Esophagus (tissue), 2 donors: ENCODE results near the gene SYNE1. TPM values are rescaled to one million over a fixed set of nuclear protein-coding genes. Genes with fewer than 3 reads are reported as not detected.
"Not testable (repeated sequence)": the region's sequence is repeated elsewhere in the genome, so short reads cannot be mapped to it uniquely, and the experiment has no call there.

Experiments used
- H3K27ac ChIP-seq, 2 donors: one replicate each; pipeline ENCODE4 v1.5.1; 2013; ENCODE audit warnings: low read depth in 2 of 2, mild to moderate bottlenecking in 2 of 2, inconsistent platforms in 1 of 2, low read length in 1 of 2, moderate library complexity in 1 of 2
- H3K27me3 ChIP-seq, 2 donors: one replicate each; pipeline ENCODE4 v1.6.1; 2013; ENCODE audit warnings: low read length in 2 of 2, control low read depth in 1 of 2, mild to moderate bottlenecking in 1 of 2; ENCODE audit not compliant: insufficient read depth in 2 of 2, control insufficient read depth in 1 of 2
- H3K36me3 ChIP-seq, 2 donors: one replicate each; pipeline ENCODE4 v1.6.1; 2013; ENCODE audit warnings: low read length in 1 of 2; ENCODE audit not compliant: control insufficient read depth in 2 of 2, insufficient read depth in 2 of 2
- H3K4me1 ChIP-seq, 2 donors: one replicate each; pipeline ENCODE4 v1.6.1; 2013; ENCODE audit warnings: low read length in 1 of 2; ENCODE audit not compliant: control insufficient read depth in 2 of 2, insufficient read depth in 2 of 2
- H3K4me3 ChIP-seq, 2 donors: one replicate each; pipeline ENCODE4 v1.5.1; 2013; ENCODE audit warnings: low read length in 2 of 2, mild to moderate bottlenecking in 2 of 2, low read depth in 1 of 2, moderate library complexity in 1 of 2
- H3K9me3 ChIP-seq, 2 donors: one replicate each; pipeline ENCODE4 v1.6.1; 2013; ENCODE audit warnings: mild to moderate bottlenecking in 2 of 2, low read depth in 1 of 2, low read length in 1 of 2, moderate library complexity in 1 of 2; ENCODE audit not compliant: control insufficient read depth in 2 of 2, insufficient read depth in 1 of 2
- WGBS, 2 donors: extraction: QIAGEN DNeasy Blood & Tissue Kit; methylation state at CpG; one replicate each; pipeline ENCODE4 v1.1.7; 2013; 5-methylcytosine and 5-hydroxymethylcytosine counted together
- polyA plus RNA-seq, 2 donors: library from polyadenylated mRNA; stranded (reverse); fragments of 200-250 nt; gene quantifications; one replicate each; pipeline ENCODE4 v1.2.3, GENCODE V29; 2013
- donor health status: healthy with polysubstance abuse.
- donor health status: Bipolar disorder and iron deficiency.

SYNE1 gene
- polyA plus RNA-seq, 2 donors, result 5.4 to 7.1 TPM

DNA sequence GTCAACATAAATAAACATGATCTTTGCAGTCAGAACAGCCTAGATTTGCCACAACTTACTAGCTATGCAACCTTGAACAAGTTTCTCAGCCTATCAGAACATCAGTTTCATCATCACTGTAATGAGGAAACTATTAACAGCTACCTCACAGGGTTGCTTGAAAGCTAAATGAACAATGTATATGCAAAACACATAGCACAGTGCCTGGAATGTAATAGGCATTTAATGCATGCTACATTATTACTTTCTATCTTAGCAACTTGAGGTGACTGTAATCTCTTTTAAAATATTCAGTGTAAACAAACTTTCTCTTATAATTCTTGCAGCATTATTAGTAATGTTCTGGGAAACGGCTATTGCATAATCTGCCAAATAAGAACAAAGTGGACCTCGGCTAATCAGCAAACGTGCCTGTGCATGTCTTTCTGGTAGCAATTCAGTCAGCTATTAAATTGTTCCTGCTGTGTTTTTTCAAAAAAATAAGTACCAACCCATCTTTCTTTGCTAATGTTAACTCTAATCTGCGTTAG lies 61.5 kb downstream of the SYNE1 start:
- H3K4me3 ChIP-seq, result no peak overlapping the region

GRCh38 chr6:152575161-152575560 lies 62.0 kb downstream of the SYNE1 start:
- WGBS, 2 donors, result 38 to 49% methylated on average over 2 of the region's 2 CpGs
- H3K36me3 ChIP-seq, result no peaks in the 10 kb centered on the region
- H3K27ac ChIP-seq, result peak overlapping the region in 1 of 2 donors; percentile 41
- no peaks in the 10 kb centered on the region for H3K27me3 ChIP-seq
- no peaks in the 10 kb centered on the region for H3K4me1 ChIP-seq
- no peaks in the 10 kb centered on the region for H3K9me3 ChIP-seq
- H3K4me3 ChIP-seq, result no peak overlapping the region

More for the DNA sequence above, 61.5 kb downstream of the SYNE1 start:
- no peak overlapping the region for H3K27ac ChIP-seq
- WGBS, 2 donors, result 25 to 27% methylated on average over 4 of the region's 4 CpGs
- no peaks in the 10 kb centered on the region for H3K4me1 ChIP-seq
- no peaks in the 10 kb centered on the region for H3K9me3 ChIP-seq
- H3K36me3 ChIP-seq, result no peaks in the 10 kb centered on the region
- H3K27me3 ChIP-seq, result no peaks in the 10 kb centered on the region

DNA sequence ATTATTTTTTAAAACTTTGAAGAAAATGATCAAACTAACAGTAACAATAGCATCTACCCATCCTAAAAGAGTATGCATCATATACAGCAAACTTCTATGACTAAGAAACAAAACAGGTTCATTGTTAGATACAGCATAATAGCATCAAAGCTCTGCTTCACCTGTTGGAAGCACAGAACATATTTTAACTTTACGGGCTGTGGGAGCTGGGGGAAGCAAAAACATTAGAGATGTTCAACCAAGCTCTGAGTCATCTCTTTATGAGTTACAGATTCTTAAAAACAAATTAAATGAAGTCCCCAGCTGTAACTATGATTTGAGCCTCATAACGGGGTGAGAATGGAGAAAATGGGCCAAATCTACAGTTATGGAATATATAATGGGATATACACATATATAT lies 63.4 kb downstream of the SYNE1 start:
- no peaks in the 10 kb centered on the region for H3K27me3 ChIP-seq

DNA sequence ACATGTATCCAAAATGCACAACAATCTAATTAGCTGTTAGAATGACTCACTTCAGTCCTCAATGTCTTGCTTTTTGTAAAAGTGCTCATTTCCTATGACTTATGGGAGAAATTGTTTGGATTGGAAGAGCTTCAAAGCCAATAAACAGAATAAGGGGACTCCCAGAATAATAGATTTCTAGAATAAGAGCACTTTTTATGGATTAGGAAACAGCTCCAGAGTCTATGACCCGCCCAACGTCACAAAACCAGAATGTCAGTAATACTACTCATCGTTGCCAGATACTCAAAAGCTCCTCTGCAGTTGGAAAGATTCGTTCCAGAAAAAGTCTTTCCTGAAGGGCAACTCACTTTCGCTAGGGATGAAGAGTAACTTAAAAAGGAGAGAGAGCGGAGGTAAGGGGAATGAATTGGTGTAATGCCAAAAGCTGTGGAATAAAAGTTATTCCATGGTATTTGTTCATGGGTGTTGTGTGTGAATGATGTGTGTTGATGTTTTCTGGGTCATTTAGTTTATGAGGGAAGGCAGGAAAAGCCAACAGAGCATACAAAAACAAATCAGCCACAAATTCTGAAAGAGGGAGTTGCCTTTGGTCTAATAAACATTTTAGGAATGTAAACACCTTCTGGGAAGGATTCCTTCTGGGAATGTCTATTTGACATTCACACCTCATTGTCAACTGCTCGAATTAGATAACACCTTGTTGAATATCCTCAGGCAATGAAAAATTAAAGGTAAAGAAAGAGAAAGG lies 64.6 kb downstream of the SYNE1 start:
- Histone ChIP-seq H3K36me3 (no peaks in the 10 kb centered on the region), H3K4me3 (no peak overlapping the region), H3K4me1 (no peaks in the 10 kb centered on the region), H3K27ac (no peak overlapping the region), H3K9me3 (no peaks in the 10 kb centered on the region), H3K27me3 (no peaks in the 10 kb centered on the region)
- 40 to 47% methylated on average over 7 of the region's 7 CpGs for WGBS, 2 donors

More for the DNA sequence above, 63.4 kb downstream of the SYNE1 start:
- H3K4me1 ChIP-seq, result no peaks in the 10 kb centered on the region
- H3K4me3 ChIP-seq, result no peak overlapping the region
- no peaks in the 10 kb centered on the region for H3K36me3 ChIP-seq
- H3K9me3 ChIP-seq, result no peaks in the 10 kb centered on the region
- H3K27ac ChIP-seq, result no peak overlapping the region
- WGBS, 2 donors, result 74 to 86% methylated on average over 2 of the region's 2 CpGs

DNA sequence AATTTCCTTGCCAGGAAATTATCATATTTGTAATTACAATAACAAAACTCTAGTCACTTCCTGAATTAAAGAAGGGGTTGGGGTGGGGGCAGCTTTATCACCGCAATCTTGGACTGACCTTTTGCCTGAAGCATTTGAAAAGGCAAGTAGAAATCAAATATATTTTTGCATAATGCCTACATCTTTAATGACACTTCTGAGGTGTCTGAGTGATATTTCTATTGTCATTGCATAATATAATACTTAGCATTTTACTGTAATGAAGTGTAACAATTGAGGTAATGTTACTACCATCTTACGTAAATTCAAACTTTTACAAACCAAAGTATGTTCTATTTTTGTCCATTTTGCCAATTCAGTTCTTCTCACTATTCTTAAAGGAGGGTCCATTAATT lies 65.2 kb downstream of the SYNE1 start:
- Histone ChIP-seq H3K9me3 (no peaks in the 10 kb centered on the region), H3K36me3 (no peaks in the 10 kb centered on the region), H3K27me3 (no peaks in the 10 kb centered on the region), H3K4me3 (no peak overlapping the region), H3K27ac (no peak overlapping the region), H3K4me1 (no peaks in the 10 kb centered on the region)
- 76 to 79% methylated on average over 2 of the region's 2 CpGs for WGBS, 2 donors

DNA sequence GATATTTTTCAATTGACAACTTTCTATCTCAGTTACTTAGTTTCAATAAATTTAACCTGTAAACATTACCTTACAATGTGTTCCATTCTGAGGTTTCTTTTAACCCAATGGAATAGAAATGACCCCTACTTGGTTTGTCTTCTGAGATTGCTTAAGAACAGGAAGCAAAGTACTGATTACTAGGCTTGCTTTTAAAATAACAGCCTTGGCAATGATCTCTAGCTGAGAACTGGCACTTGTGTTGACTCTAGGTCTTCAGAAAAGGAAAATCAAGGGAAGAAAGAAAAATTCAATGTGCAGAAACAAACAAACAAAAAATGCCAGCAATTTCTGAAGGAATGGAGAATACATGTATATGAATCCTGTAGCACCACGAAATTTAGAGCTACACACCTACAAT lies 66.1 kb downstream of the SYNE1 start:
- Histone ChIP-seq H3K4me1 (no peaks in the 10 kb centered on the region), H3K9me3 (no peaks in the 10 kb centered on the region), H3K27me3 (no peaks in the 10 kb centered on the region), H3K27ac (no peak overlapping the region), H3K36me3 (no peaks in the 10 kb centered on the region), H3K4me3 (no peak overlapping the region)
- 65 to 74% methylated on average over 1 of the region's 1 CpG for WGBS, 2 donors

GRCh38 chr6:152566103-152566875 lies 70.9 kb downstream of the SYNE1 start:
- Histone ChIP-seq H3K4me3 (no peak overlapping the region), H3K27me3 (no peaks in the 10 kb centered on the region), H3K4me1 (no peaks in the 10 kb centered on the region), H3K27ac (no peak overlapping the region), H3K9me3 (no peaks in the 10 kb centered on the region), H3K36me3 (no peaks in the 10 kb centered on the region)
- 43 to 45% methylated on average over 7 of the region's 7 CpGs for WGBS, 2 donors

DNA sequence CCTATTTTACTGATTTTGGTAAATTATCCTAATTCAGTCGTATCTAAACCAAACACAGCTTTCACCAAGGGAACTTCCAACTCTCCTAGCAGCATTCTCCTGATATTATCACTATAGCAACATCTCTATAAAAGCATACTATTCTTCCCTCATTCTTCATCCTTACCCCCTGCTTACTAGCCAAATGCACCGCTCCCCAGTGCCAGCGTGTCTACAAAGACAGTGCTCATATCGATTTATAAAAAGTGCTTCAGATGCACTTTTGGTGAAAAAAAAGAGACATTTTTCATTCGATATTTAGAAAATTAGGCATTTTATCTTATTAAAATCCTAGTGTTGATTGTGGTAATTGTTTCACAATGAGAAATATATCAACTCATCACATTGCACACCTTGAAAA lies 74.0 kb downstream of the SYNE1 start:
- H3K36me3 ChIP-seq, result no peaks in the 10 kb centered on the region
- H3K27me3 ChIP-seq, result no peaks in the 10 kb centered on the region
- H3K4me3 ChIP-seq, result no peak overlapping the region
- no peaks in the 10 kb centered on the region for H3K9me3 ChIP-seq
- WGBS, 2 donors, result 82 to 86% methylated on average over 5 of the region's 5 CpGs
- no peaks in the 10 kb centered on the region for H3K4me1 ChIP-seq
- H3K27ac ChIP-seq, result no peak overlapping the region

GRCh38 chr6:152558798-152559197 lies 78.4 kb downstream of the SYNE1 start:
- H3K9me3 ChIP-seq, H3K36me3 ChIP-seq, H3K4me3 ChIP-seq, H3K27me3 ChIP-seq, H3K27ac ChIP-seq, H3K4me1 ChIP-seq: not testable (repeated sequence)
- 79 to 91% methylated on average over 1 of the region's 1 CpG for WGBS, 2 donors
